ENCODE data around the gene CENATAC.

DNA sequence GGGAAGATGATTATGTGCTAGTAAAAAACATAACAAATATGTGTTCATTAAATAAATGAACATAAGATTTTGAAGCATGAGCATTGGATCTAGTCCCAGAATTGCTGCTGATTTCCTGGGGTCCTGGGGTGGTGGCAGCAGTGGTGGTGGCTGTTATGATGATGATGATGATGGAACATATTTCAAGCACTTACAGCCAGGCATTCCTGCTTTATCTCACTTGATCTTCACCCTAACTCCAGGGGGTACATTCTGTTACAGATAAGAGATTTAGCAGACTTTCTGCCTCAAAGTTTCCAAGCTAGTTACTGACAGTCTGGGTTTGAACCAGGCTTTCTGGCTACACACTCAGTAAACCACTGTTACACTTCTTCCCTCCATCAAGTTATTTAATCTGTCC, 25.8 kb downstream of the CENATAC start:
- TF ChIP-seq CTCF (IDR thresholded peaks at IDR 0.05), result no peak
- TF ChIP-seq POLR2A (IDR thresholded peaks at IDR 0.05), result no peak

All from thyroid gland (tissue), 4 donors.